Measurements from ENCODE around the gene ST6GALNAC1.
"Not testable (repeated sequence)": the region's sequence is repeated elsewhere in the genome, so short reads cannot be mapped to it uniquely, and the experiment has no call there.

ST6GALNAC1 gene

GRCh38 chr17:76611080-76611749, 32.3 kb downstream of the ST6GALNAC1 start:
- not testable (repeated sequence) for DNase-seq

- not testable (repeated sequence) for DNase-seq
Observed at GRCh38 chr17:76606685-76607084, 36.9 kb downstream of the ST6GALNAC1 start.

- no peak for DNase-seq
Observed at GRCh38 chr17:76601065-76601464, 42.5 kb downstream of the ST6GALNAC1 start.

GRCh38 chr17:76599694-76600460, 43.7 kb downstream of the ST6GALNAC1 start:
- DNase-seq = no peak

- DNase-seq = no peak
Observed at GRCh38 chr17:76598004-76598439, 45.5 kb downstream of the ST6GALNAC1 start.

- no peak for DNase-seq
Observed at GRCh38 chr17:76597156-76598003, 46.2 kb downstream of the ST6GALNAC1 start.

GRCh38 chr17:76594690-76595089, 48.9 kb downstream of the ST6GALNAC1 start:
- DNase-seq = no peak

GRCh38 chr17:76593959-76594358, 49.6 kb downstream of the ST6GALNAC1 start:
- DNase-seq = no peak

- DNase-seq = no peak
Observed at GRCh38 chr17:76593384-76593826, 50.2 kb downstream of the ST6GALNAC1 start.

- DNase-seq = no peak
Observed at GRCh38 chr17:76588182-76588581, 55.4 kb downstream of the ST6GALNAC1 start.

GRCh38 chr17:76586741-76587487, 56.6 kb downstream of the ST6GALNAC1 start:
- DNase-seq = no peak

GRCh38 chr17:76585649-76586593, 57.6 kb downstream of the ST6GALNAC1 start, which contains the start of gene ST6GALNAC2:
Gene ST6GALNAC2, minus strand, starts transcription at chr17:76585860. Its CDS starts 52 bp downstream, at chr17:76585808.
- DNase-seq = peak; percentile 41

GRCh38 chr17:76585033-76585648, 58.4 kb downstream of the ST6GALNAC1 start:
- DNase-seq = no peak

GRCh38 chr17:76584427-76585032, 59.0 kb downstream of the ST6GALNAC1 start:
- no peak for DNase-seq

GRCh38 chr17:76582660-76583059, 60.9 kb downstream of the ST6GALNAC1 start:
- DNase-seq = no peak

GRCh38 chr17:76581515-76581914, 62.0 kb downstream of the ST6GALNAC1 start:
- no peak for DNase-seq

GRCh38 chr17:76579281-76579680, 64.3 kb downstream of the ST6GALNAC1 start:
- DNase-seq = no peak

GRCh38 chr17:76578376-76578775, 65.2 kb downstream of the ST6GALNAC1 start:
- no peak for DNase-seq

GRCh38 chr17:76577876-76578275, 65.7 kb downstream of the ST6GALNAC1 start:
- no peak for DNase-seq

GRCh38 chr17:76576189-76576588, 67.4 kb downstream of the ST6GALNAC1 start:
- no peak for DNase-seq

Measured in hematopoietic multipotent progenitor cell treated with erythropoietin and hydrocortisone succinate and interleukin-3 and kit ligand, for 8 days (in vitro differentiated cells).